Endothelial cell (in vitro differentiated cells): ENCODE measurements around the gene KCNQ4. TPM values are rescaled to one million over a fixed set of nuclear protein-coding genes. Genes with fewer than 3 reads are reported as not detected.

Experiments used
- DNase-seq: peaks from one replicate; pipeline ENCODE4 v3.0.0; 2021; ENCODE audit warnings: low spot score
- H3K27ac Mint-ChIP-seq: one replicate; pipeline ENCODE4 v1.8.0; 2021; ENCODE audit warnings: mixed read lengths, inconsistent platforms; ENCODE audit not compliant: unreplicated experiment
- H3K27me3 Mint-ChIP-seq: one replicate; pipeline ENCODE4 v1.8.0; 2021; ENCODE audit warnings: mild to moderate bottlenecking, moderate library complexity, mixed read lengths, inconsistent platforms; ENCODE audit not compliant: unreplicated experiment
- H3K36me3 Mint-ChIP-seq: one replicate; pipeline ENCODE4 v1.8.0; 2021; ENCODE audit warnings: mild to moderate bottlenecking, low read depth, mixed read lengths, inconsistent platforms; ENCODE audit not compliant: unreplicated experiment
- H3K4me1 Mint-ChIP-seq: one replicate; pipeline ENCODE4 v1.8.0; 2021; ENCODE audit warnings: mild to moderate bottlenecking, mixed read lengths, inconsistent platforms; ENCODE audit not compliant: unreplicated experiment
- H3K4me3 Mint-ChIP-seq: one replicate; pipeline ENCODE4 v1.8.0; 2021; ENCODE audit warnings: mild to moderate bottlenecking, mixed read lengths, inconsistent platforms; ENCODE audit not compliant: unreplicated experiment
- H3K9me3 Mint-ChIP-seq: one replicate; pipeline ENCODE4 v1.8.0; 2021; ENCODE audit warnings: mixed read lengths, inconsistent platforms; ENCODE audit not compliant: unreplicated experiment
- total RNA-seq: library from RNA; stranded (reverse); fragmentation: NEBNext Ultra II Directional; extraction: Animal tissue kit (Norgen Biotek cat#: 25700); gene quantifications from one replicate; pipeline ENCODE4 v1.2.1, GENCODE V29; 2021; ENCODE audit not compliant: unreplicated experiment
- TF ChIP-seq, protein P1 (sequence below): fragments of 200-600 bp; sonication (generic); IDR thresholded peaks from one replicate; pipeline ENCODE4 v1.5.0; 2021; ENCODE audit warnings: antibody characterized with exemption; ENCODE audit not compliant: unreplicated experiment

The KCNQ4 gene
- total RNA-seq, 1 donor from 2014 or later, result 1.5 TPM

DNA sequence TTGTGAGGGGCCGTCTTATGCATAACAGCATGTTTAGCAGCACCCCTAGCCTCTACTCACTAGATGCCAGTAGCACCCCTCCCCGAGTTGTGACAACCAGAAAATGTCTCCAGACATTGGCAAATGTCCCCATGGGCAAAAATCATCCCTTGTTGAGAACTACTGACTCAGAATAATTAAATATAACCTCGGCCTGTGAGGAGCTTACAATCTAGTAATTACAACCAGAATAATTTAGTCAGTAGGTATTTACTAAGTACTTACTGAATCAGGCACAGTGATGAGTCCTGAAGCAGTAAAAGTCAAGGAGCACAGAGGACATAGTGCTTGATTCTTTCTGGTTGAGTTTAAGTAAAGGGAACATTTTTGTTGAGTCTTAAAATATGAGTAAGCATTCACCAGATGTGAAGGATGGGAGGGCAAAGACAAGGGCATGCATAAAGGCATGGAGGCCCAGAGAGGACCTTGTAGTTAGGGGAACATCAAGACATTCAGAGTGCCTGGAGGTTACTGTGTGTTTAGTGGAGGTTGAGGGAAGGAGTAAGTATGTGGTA lies 44.1 kb upstream of the KCNQ4 start:
- Mint-ChIP-seq H3K27me3 (peaks cover 3% of the 10 kb centered on the region), H3K9me3 (no peaks in the 10 kb centered on the region), H3K4me3 (no peak overlapping the region), H3K4me1 (peaks cover 37% of the 10 kb centered on the region), H3K27ac (peak overlapping the region; percentile 40), H3K36me3 (peaks cover 21% of the 10 kb centered on the region)
- no peak for DNase-seq
- TF ChIP-seq, protein P1, sequence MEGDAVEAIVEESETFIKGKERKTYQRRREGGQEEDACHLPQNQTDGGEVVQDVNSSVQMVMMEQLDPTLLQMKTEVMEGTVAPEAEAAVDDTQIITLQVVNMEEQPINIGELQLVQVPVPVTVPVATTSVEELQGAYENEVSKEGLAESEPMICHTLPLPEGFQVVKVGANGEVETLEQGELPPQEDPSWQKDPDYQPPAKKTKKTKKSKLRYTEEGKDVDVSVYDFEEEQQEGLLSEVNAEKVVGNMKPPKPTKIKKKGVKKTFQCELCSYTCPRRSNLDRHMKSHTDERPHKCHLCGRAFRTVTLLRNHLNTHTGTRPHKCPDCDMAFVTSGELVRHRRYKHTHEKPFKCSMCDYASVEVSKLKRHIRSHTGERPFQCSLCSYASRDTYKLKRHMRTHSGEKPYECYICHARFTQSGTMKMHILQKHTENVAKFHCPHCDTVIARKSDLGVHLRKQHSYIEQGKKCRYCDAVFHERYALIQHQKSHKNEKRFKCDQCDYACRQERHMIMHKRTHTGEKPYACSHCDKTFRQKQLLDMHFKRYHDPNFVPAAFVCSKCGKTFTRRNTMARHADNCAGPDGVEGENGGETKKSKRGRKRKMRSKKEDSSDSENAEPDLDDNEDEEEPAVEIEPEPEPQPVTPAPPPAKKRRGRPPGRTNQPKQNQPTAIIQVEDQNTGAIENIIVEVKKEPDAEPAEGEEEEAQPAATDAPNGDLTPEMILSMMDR, result no peak

- no peak overlapping the region for H3K27ac Mint-ChIP-seq
- no peak overlapping the region for H3K4me3 Mint-ChIP-seq
- no peak for DNase-seq
- no peaks in the 10 kb centered on the region for H3K9me3 Mint-ChIP-seq
- H3K27me3 Mint-ChIP-seq, result no peaks in the 10 kb centered on the region
- peaks cover 29% of the 10 kb centered on the region for H3K36me3 Mint-ChIP-seq
- TF ChIP-seq, protein P1, result no peak
- peaks cover 31% of the 10 kb centered on the region for H3K4me1 Mint-ChIP-seq
These were observed 43.3 kb upstream of the KCNQ4 start for GRCh38 chr1:40740039-40740996.

DNA sequence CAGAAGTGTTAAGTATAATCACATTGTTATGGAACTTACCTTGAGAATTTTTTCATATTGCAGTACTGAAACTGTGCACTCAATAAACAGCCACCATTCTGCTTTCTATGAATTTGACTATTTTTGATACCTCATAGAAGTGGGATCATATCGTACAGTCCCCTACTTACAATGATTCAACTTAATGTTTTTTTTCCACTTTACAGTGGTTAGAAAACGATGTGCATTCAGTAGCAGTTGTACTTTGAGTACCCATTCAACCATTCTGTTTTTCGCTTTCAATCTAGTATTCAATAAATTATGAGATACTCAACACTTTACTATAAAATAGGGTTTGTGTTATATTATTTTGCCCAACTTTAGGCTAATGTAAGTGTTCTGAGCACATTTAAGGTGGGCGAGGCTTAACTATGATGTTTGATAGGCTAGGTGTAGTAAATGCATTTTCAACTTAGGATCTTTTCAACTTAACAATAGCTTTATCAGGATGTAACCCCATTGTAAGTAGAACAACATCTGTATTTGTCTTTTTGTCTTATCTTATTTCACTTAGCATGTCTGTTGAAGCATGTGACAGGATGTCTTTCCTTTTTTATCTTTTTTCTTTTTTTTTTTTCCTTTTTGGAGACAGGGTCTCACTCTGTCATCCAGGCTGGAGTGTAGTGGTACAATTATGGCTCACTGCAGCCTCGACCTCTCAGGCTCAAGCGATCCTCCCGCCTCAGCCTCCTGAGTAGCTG lies 42.4 kb upstream of the KCNQ4 start:
- no peaks in the 10 kb centered on the region for H3K9me3 Mint-ChIP-seq
- peaks cover 27% of the 10 kb centered on the region for H3K4me1 Mint-ChIP-seq
- peak overlapping the region; percentile 22 for H3K27ac Mint-ChIP-seq
- peaks cover 29% of the 10 kb centered on the region for H3K36me3 Mint-ChIP-seq
- no peaks in the 10 kb centered on the region for H3K27me3 Mint-ChIP-seq
- DNase-seq, result no peak
- TF ChIP-seq, protein P1, result no peak
- H3K4me3 Mint-ChIP-seq, result no peak overlapping the region

GRCh38 chr1:40742363-40743061 lies 41.1 kb upstream of the KCNQ4 start:
- Mint-ChIP-seq H3K4me1 (peaks cover 25% of the 10 kb centered on the region), H3K9me3 (no peaks in the 10 kb centered on the region), H3K27me3 (no peaks in the 10 kb centered on the region), H3K4me3 (no peak overlapping the region), H3K27ac (peak overlapping the region; percentile 48), H3K36me3 (peaks cover 34% of the 10 kb centered on the region)
- TF ChIP-seq, protein P1, result no peak
- DNase-seq, result no peak
